Measurements from ENCODE around the gene RAP1GAP.
"Not testable (repeated sequence)": the region's sequence is repeated elsewhere in the genome, so short reads cannot be mapped to it uniquely, and the experiment has no call there.

The RAP1GAP gene

DNA sequence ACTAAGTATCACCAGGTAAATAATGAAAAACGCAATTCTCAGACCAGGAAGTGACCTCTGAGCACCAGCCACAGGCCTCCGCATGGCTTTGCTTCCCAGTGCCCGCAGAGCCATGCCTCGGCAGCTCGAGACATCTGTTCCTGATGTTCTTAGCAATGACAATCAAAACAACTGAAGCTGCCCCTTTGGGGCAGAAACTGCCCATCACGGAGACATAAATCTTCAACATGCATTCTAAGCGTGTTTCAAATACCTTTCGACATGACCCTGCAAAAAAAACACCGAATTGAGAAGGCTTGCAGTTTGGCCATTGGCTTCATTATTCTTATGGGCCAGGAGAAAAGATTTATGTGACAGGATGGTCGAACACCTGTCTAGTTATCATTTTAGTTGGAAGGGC, 5.8 kb upstream of the RAP1GAP start:
- DNase-seq = no peak

- not testable (repeated sequence) for DNase-seq
Measured at GRCh38 chr1:21673853-21674252, 4.7 kb upstream of the RAP1GAP start.

GRCh38 chr1:21673277-21673780, 4.2 kb upstream of the RAP1GAP start:
- DNase-seq = peak; percentile 26

GRCh38 chr1:21672478-21673276, 3.5 kb upstream of the RAP1GAP start:
- no peak for DNase-seq

DNA sequence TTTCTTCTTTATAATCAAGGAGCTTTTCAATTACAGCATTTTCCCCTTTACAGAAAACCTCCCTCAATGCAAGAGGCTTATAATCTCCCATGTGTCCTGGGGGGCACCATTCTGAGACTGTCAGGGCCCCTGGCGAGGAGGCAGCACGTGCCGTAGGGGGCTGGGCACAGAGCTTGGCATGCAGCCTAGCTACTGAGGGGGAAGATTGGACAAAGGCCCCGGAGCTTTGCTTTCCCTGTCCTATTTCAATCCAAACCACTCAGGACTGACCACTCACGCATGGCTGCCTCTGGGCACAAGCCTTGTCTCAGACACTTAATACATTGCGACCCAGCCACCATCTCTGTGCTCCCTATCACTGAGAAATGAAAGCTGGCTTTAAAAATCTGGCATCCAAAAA, 2.8 kb upstream of the RAP1GAP start:
- no peak for DNase-seq

- no peak for DNase-seq
Measured at GRCh38 chr1:21670956-21671902, 2.1 kb upstream of the RAP1GAP start.

DNA sequence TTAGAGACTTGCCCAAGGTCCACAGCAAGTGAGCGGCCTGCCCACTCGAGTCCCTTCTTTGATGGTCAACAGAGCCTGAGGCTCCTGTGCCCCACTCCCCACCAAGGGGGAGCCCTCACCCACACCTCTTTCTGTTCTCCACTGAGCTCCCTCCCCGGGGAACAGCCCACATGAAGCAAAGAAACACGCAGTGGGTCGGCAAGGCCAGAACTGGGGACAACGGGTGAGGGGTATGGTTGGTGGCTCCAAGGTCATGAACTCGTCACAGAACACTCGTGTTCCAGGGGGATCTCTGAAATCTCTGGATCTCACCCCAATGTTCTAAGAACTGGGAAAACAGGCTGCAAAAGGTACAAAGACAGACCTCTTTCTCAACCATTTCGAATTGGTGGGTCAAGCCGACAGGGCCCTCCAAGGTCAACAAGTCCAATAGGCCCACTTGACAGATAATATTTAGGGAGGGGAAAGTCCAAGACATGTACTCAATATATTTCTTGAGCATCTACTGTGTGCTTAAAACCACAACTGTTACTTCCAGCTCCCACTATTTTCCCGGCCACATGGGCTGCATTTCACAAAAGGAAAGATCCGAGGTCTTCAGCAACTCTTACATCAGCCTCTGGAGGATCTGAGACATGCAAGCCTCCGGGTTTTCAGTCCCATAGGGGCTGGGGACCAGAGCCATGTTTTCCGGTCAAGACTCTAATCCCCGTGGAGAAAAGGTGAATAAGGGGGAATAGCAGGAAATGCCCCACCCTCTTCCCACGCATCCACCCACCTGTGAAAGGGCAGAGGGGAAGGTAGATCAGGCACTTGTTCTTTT, 1.1 kb upstream of the RAP1GAP start:
- no peak for DNase-seq

- DNase-seq = no peak
Measured at GRCh38 chr1:21668951-21669257, 253 bp downstream of the RAP1GAP start.

GRCh38 chr1:21668232-21668950, 766 bp downstream of the RAP1GAP start:
- no peak for DNase-seq

DNA sequence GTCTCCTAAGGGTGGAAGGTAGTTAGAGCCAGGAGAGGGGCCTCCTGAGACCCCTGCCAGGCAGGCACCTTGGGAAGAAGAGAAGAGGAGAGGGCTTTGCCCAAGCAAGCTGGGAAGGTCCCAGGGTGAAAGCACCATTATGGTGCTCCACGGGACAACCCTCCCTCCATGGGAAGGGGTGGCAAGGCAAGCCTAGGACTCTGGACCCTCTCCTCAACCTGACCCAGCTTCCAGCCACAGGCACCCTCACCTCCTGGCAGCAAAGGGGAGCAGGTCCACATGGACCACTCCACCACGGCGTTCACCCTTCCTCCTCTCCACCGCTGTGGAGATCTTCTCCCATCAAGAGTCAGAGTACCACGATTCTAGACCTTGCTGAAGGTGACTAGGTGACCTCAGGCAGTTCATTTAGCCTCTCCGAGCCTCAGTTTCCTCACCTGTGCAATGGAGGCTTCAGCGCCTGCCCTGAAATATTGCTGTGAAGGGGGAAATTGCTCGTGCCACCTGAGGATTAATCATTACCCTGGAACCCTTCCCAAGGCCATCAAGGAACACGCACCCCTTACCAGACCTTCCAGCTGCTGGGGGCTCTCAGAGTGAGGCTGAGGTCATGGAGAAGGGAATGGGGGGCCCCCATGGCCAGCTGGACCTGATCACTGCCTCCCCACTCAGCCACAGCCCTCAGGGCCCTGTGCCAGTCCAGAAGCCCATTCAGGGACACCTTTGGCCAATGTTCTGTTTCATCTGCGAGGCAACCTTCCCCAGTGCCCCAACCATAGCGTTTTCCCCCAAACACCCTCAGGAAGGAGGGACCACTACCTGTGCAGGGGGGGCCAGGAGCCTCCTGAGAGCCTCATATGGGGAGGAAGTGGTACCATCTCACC, 1.6 kb downstream of the RAP1GAP start:
- no peak for DNase-seq

- no peak for DNase-seq
Measured at GRCh38 chr1:21666576-21667320, 2.4 kb downstream of the RAP1GAP start.

DNA sequence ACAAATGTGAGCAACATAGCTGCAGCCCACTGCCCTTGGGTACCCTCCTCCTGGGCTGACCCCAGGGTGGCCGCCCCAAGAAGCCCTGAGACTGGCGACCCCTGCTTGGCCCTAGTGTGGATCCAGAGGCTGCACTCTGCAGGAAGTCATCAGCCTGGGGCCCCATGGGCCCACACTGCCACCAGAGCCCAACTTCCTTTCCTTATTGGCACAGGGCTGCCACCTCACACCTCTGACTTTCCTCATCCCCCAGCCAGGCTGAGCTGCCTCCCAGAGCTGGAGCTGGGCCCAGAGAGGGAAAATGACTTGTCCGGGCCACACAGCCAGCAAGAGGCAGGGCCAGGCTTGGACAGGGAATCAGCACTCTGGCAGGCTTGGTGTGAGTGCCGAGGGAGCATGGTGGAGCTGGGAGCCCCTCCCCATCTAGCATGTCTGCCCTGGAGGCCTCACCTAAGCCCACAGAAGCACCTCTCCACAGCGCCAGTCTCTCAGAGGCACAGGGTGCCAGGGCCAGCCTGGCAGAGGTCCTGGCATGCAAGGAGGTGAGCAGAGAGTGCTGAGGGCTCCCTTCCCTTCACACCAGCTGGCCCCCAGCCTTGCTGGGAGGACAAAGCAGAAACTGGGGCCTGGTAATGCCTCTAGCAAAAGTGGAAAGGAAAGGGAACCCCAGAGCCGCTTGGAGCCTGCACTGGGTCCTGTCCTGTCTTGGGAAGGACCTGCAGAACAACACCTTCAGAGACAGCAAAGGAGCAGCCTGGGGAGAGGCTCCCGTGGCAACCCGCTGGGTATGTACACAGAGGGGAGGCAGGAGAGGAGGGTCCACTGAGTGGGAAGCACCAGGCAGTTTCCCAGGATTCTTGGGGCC, 3.2 kb downstream of the RAP1GAP start:
- DNase-seq = no peak

- DNase-seq = no peak
Measured at GRCh38 chr1:21664806-21665588, 4.2 kb downstream of the RAP1GAP start.

GRCh38 chr1:21663951-21664805, 5.0 kb downstream of the RAP1GAP start:
- DNase-seq = no peak

GRCh38 chr1:21663248-21663950, 5.8 kb downstream of the RAP1GAP start:
- no peak for DNase-seq

GRCh38 chr1:21662426-21663247, 6.5 kb downstream of the RAP1GAP start:
- no peak for DNase-seq

All from NCI-H510A treated with DMSO at 0.1 percent for 48 hours (cell line).